CD4-positive, alpha-beta T cell treated with Interferon gamma for 1 hour (primary cell): Measurements from ENCODE around the gene PVR.
A peak's percentile ranks its signal among the peaks of the same experiment; 100 is the strongest.
"Not testable (repeated sequence)": the region's sequence is repeated elsewhere in the genome, so short reads cannot be mapped to it uniquely, and the experiment has no call there.

Experiments used
- DNase-seq: peaks from one replicate; pipeline ENCODE4 v3.0.0-alpha.2; 2020

Gene PVR

GRCh38 chr19:44620667-44621066, 23.0 kb upstream of the PVR start:
- no peak for DNase-seq

DNA sequence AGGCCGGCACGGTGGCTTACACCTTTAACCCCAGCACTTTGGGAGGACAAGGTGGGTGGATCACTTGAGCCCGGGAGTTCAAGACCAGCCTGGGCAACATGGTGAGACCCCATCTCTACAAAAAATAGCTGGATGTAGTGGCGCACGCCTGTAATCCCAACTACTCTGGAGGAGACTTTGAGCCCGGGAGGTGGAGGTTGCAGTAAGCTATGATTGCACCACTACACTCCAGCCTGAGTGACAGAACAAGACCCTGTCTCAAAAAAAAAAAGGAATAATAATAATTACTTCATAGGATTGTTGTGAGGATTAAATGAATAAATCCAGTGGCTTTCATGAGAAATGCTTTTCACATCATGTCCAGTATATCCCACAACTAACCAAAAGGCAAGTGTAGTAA, 22.3 kb upstream of the PVR start:
- no peak for DNase-seq

- peak; percentile 25 for DNase-seq
Measured at GRCh38 chr19:44623080-44623479, 20.6 kb upstream of the PVR start.

- DNase-seq = no peak
Measured at GRCh38 chr19:44623626-44624025, 20.1 kb upstream of the PVR start.

- DNase-seq = no peak
Measured at GRCh38 chr19:44624840-44625354, 18.8 kb upstream of the PVR start.

- DNase-seq = not testable (repeated sequence)
Measured at GRCh38 chr19:44625637-44626036, 18.1 kb upstream of the PVR start.

DNA sequence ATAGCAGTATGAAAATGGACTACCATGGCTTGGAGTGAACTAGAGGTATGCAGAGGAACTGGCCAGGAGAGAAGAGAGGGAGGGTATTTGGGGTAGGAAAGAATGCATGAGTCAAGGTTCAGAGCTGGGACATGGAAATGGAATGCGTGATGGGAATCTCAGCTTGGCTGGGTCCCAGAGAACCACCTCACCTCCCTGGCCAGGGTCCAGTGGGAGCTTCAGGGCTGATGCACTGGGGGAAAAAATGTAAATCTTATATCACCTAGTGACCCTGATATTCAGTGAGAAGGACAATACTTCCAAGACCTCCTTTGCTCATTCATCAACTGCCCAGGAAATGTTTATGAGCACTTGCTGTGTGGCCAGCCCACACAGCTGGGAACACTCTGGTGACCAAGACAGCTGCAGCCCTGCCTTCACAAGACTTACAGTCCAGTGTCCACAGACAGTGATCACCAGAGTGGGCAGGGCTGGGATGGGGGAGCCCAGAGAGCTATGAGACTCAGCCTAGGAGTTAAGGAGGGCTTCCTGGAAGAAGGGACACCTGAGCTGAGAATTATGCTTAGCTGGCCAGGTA, 17.6 kb upstream of the PVR start:
- DNase-seq = no peak

GRCh38 chr19:44627631-44628030, 16.1 kb upstream of the PVR start:
- no peak for DNase-seq

GRCh38 chr19:44628793-44629192, 14.9 kb upstream of the PVR start:
- no peak for DNase-seq

- not testable (repeated sequence) for DNase-seq
Measured at GRCh38 chr19:44631611-44632010, 12.1 kb upstream of the PVR start.

DNA sequence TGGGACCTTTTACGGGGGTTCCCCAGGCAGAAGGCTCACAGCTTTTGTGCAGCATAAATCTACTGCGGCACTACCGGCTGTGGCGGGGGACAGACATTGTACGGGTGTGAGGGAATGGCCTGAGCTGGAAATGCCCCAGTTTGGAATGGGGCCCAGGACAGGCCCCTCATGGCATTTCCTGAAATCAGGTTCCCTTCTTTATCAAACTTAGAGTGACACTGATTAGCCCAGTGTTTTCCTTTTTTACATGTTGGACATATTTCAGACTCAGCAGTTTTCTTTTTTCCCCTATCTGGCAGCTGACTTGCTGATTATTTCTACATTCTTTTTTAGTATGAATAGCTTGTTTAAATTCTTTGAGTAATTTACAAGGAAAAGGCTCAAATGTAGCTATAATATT, 9.7 kb upstream of the PVR start:
- DNase-seq = not testable (repeated sequence)

DNA sequence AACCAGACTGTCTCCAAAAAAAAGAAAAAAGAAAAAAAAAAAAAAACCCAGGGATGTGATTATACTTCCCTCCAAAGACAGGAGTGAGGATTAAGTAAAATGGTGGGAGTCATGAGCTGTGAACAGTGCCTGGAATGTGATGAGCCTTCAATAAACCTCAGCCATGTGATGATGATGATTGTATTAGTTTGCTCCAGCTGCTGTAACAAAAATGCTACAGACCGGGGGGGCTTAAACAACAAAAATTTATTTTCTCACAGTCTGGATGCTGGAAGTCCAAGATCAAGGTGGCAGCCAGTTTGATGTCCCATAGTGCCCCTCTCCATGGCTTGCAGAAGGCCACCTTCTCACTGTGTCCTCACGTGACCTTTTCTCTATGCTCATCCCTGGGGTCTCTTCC, 8.9 kb upstream of the PVR start:
- no peak for DNase-seq

- DNase-seq = peak; percentile 1
Measured at GRCh38 chr19:44635581-44636438, 7.9 kb upstream of the PVR start.

DNA sequence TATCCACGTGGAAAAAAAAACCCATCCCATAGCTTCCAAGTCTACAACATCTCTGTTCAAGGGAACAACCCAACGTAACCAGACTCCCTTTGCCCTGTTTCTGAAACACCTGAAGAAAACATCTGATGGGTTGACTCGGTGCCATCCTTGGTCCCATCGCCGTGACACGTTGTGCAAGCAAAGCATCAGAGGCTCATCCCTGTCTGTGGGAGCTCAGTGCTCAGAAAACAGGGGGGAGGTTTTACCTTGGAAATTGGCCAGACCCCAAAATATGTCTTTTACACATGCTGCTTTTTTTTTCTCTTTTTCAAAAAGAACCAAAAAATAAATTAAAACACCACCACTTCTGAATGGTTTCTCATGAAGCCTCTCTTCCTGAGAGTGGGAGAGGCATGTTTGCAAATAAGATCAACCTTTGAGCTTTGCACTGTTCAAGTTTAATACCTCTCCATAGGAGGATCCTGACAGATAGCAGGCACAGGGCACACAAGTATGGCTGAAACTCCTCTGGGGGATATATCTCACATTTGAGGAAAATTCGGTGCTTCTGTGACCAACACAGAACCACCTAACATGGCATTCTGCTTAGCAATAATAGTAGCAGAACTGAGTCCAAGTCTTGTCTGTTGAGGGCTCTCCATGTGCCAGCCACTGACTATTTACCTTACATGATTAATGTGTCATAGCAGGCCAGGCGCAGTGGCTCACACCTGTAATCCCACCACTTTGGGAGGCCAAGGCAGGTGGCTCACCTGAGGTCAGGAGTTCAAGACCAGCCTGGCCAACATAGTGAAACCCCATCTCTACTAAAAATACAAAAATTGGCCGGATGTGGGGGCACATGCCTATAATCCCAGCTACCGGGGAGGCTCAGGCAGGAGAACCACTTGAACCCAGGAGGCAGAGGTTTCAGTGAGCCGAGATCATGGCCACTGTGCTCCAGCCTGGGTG, 7.0 kb upstream of the PVR start:
- no peak for DNase-seq

- DNase-seq = no peak
Measured at GRCh38 chr19:44637390-44637764, 6.3 kb upstream of the PVR start.

DNA sequence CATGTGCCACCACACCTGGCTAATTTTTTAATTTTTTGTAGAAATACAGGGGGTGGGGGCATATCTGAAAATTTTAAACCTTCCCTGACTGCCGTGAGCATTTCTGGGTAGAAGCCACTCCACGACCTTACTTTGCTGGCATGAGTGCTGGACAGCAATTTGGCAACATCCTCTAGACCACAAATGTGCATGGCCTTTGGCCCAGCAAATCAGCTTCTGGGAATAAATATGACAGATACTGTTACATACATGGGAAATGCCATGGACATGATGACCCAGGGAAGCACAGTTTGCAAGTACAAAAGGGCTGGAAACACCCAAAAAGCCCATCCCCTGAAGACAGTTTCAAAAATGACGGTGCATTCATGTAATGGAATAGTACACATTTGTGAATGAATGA, 3.2 kb upstream of the PVR start:
- DNase-seq = no peak

GRCh38 chr19:44641501-44642265, 2.0 kb upstream of the PVR start:
- DNase-seq = no peak

DNA sequence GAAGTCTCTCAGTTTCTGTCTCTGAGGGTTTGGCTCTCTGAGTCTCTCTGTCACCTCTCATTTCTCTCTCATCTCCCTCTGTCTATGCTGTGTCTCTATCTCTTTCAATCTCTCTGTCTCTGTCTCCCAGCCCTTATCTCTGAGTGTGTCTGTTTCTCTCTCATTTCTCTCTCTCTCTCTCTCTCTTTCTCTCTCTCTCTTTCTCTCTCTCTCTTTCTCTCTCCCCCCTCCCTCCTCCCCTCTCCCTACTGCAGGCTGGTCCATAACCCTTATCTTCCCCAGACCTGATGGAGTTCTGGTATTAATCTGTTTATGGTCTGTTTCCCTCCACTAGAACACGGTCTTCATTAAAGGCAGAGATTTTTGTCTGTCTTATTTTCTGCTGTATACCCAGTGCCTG, 1.3 kb upstream of the PVR start:
- no peak for DNase-seq

DNA sequence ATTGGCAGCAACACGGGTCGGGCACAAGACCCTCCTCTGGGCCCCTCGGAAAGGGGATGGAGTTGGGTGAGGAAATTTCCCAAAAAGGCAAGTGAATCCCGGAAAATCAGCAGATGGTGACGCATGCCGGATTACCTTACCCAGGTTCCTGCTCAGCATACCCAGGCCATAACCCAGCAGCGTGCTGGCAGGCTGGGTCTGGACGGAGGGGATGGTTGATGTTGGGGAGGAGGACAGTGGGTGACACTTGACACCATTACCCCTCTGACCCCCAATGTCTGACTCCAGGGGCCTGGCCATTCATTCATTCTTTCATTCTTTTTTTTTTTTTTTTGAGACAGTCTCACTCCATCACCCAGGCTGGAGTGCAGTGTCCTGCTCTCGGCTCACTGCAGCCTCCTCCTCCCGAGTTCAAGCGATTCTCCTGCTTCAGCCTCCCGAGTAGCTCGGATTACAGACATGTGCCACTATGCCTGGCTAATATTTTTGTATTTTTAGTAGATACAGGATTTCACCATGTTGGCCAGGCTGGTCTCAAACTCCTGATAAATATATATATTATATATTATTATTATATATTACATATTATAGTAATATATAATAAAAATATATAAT, 799 bp downstream of the PVR start:
- DNase-seq = no peak

GRCh38 chr19:44645407-44646048, 1.8 kb downstream of the PVR start:
- no peak for DNase-seq

GRCh38 chr19:44646049-44646416, 2.3 kb downstream of the PVR start:
- DNase-seq = no peak

- DNase-seq = no peak
Measured at GRCh38 chr19:44647144-44647543, 3.4 kb downstream of the PVR start.
